Measurements from ENCODE around the gene SFMBT2. TPM values are rescaled to one million over a fixed set of nuclear protein-coding genes. Genes with fewer than 3 reads are reported as not detected.

Gene SFMBT2
- total RNA-seq, 2 donors from 2014 or later: 7.9 TPM

DNA sequence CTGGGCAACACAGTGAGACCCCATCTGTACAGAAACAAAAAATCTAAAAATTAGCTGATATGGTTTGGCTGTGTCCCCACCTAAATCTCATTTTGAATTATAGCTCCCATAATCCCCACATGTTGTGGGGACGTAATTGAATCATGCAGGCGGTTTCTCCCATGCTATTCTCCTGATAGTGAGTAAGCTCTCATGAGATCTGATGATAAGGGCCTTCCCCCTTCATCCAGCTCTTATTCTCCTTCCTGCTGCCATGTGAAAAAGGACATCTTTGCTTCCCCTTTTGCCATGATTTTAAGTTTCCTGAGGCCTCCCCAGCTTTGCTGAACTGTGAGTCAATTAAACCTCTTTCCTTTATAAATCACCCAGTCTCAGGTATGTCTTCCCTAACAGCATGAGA is 136.5 kb downstream of the SFMBT2 start:
- H3K4me1 ChIP-seq: peaks cover 0 to 4% of the 10 kb centered on the region in 2 donors
- DNase-seq (ENCODE audit: low spot score): no peak
- TF ChIP-seq CTCF (IDR thresholded peaks at IDR 0.05): no peak
- H3K9me3 ChIP-seq: no peaks in the 10 kb centered on the region
- H3K36me3 ChIP-seq: no peaks in the 10 kb centered on the region
- H3K27ac ChIP-seq: no peak overlapping the region
- H3K27me3 ChIP-seq: no peaks in the 10 kb centered on the region
- H3K4me3 ChIP-seq: no peak overlapping the region

- H3K4me1 ChIP-seq: peaks cover 0 to 4% of the 10 kb centered on the region in 2 donors
- no peaks in the 10 kb centered on the region for H3K36me3 ChIP-seq
- H3K9me3 ChIP-seq: no peaks in the 10 kb centered on the region
- no peak for TF ChIP-seq CTCF (IDR thresholded peaks at IDR 0.05)
- no peak overlapping the region for H3K27ac ChIP-seq
- H3K4me3 ChIP-seq: no peak overlapping the region
- no peaks in the 10 kb centered on the region for H3K27me3 ChIP-seq
- no peak for DNase-seq (ENCODE audit: low spot score)
These were observed 138.8 kb downstream of the SFMBT2 start for GRCh38 chr10:7272008-7272407.

GRCh38 chr10:7269988-7270387 is 140.8 kb downstream of the SFMBT2 start:
- Histone ChIP-seq H3K4me1 (peaks cover 0 to 11% of the 10 kb centered on the region in 2 donors), H3K27me3 (no peaks in the 10 kb centered on the region), H3K9me3 (no peaks in the 10 kb centered on the region), H3K4me3 (no peak overlapping the region), H3K36me3 (no peaks in the 10 kb centered on the region), H3K27ac (no peak overlapping the region)
- no peak for DNase-seq (ENCODE audit: low spot score)
- TF ChIP-seq CTCF (IDR thresholded peaks at IDR 0.05): no peak

DNA sequence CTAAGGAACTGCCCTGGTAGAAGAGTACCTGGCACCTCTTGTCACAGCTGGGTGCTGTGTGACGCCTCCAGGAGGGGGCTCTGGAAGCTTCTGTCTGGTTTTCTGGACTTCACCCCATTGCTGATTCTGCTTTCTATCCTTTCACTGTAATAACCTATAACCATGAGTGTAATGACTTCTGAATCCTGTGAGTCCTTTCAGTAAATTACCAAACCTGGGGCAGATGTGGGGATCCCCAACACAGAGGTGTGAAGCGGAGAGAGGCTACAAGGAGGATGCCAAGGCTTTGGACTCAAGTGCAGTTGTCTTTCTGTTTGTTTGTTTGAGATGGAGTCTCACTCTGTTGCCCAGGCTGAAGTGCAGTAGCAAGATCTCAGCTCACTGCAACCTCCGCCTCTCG is 143.7 kb downstream of the SFMBT2 start:
- DNase-seq (ENCODE audit: low spot score): no peak
- no peak for TF ChIP-seq CTCF (IDR thresholded peaks at IDR 0.05)

GRCh38 chr10:7265396-7266123 is 145.3 kb downstream of the SFMBT2 start:
- no peak for DNase-seq (ENCODE audit: low spot score)
- Histone ChIP-seq H3K27ac (peak overlapping the region; percentile 14 to 71), H3K9me3 (no peaks in the 10 kb centered on the region), H3K4me3 (no peak overlapping the region), H3K36me3 (no peaks in the 10 kb centered on the region), H3K27me3 (no peaks in the 10 kb centered on the region), H3K4me1 (peaks cover 0 to 39% of the 10 kb centered on the region in 2 donors)
- TF ChIP-seq CTCF (IDR thresholded peaks at IDR 0.05): no peak

More for the DNA sequence above, 143.7 kb downstream of the SFMBT2 start:
- no peak overlapping the region for H3K27ac ChIP-seq
- H3K4me1 ChIP-seq: peaks cover 0 to 23% of the 10 kb centered on the region in 2 donors
- no peaks in the 10 kb centered on the region for H3K36me3 ChIP-seq
- H3K9me3 ChIP-seq: no peaks in the 10 kb centered on the region
- no peak overlapping the region for H3K4me3 ChIP-seq
- H3K27me3 ChIP-seq: no peaks in the 10 kb centered on the region

GRCh38 chr10:7264313-7264756 is 146.5 kb downstream of the SFMBT2 start:
- no peaks in the 10 kb centered on the region for H3K27me3 ChIP-seq
- peaks cover 0 to 47% of the 10 kb centered on the region in 2 donors for H3K4me1 ChIP-seq
- no peak overlapping the region for H3K4me3 ChIP-seq
- peak overlapping the region; percentile 1 to 71 for H3K27ac ChIP-seq
- H3K36me3 ChIP-seq: no peaks in the 10 kb centered on the region
- no peak for DNase-seq (ENCODE audit: low spot score)
- no peak for TF ChIP-seq CTCF (IDR thresholded peaks at IDR 0.05)
- H3K9me3 ChIP-seq: no peaks in the 10 kb centered on the region

Data from right atrium auricular region (tissue), 2 donors.